HG02870 (cell line): ENCODE data around the gene SERPINE2.

ENCODE experiments used
- ATAC-seq: cut with Tn5 transposase; IDR thresholded peaks from one replicate; pipeline ENCODE4 v1.9.1; 2021; ENCODE audit warnings: mild to moderate bottlenecking, moderate library complexity; ENCODE audit not compliant: unreplicated experiment

SERPINE2 gene

GRCh38 chr2:223944703-223945531, 94.2 kb downstream of the SERPINE2 start, which contains the start of gene WDFY1:
WDFY1 (minus strand) TSS chr2:223945335; CDS start chr2:223945284, 51 bp downstream.
- peak; percentile 56 for ATAC-seq

GRCh38 chr2:223944166-223944702, 94.9 kb downstream of the SERPINE2 start:
- no peak for ATAC-seq

GRCh38 chr2:223943561-223944008, 95.5 kb downstream of the SERPINE2 start:
- no peak for ATAC-seq

GRCh38 chr2:223943135-223943534, 96.0 kb downstream of the SERPINE2 start:
- ATAC-seq: no peak

GRCh38 chr2:223941579-223942277, 97.4 kb downstream of the SERPINE2 start:
- peak; percentile 70 for ATAC-seq

- peak; percentile 21 for ATAC-seq
These were observed 99.6 kb downstream of the SERPINE2 start for GRCh38 chr2:223939438-223939837.

GRCh38 chr2:223937535-223937934, 101.6 kb downstream of the SERPINE2 start:
- ATAC-seq: no peak

GRCh38 chr2:223936862-223937326, 102.2 kb downstream of the SERPINE2 start:
- no peak for ATAC-seq

- no peak for ATAC-seq
These were observed 103.5 kb downstream of the SERPINE2 start for GRCh38 chr2:223935459-223936125.

GRCh38 chr2:223934870-223935269, 104.2 kb downstream of the SERPINE2 start:
- ATAC-seq: no peak

GRCh38 chr2:223932816-223933800, 106.0 kb downstream of the SERPINE2 start:
- no peak for ATAC-seq

GRCh38 chr2:223930103-223930976, 108.7 kb downstream of the SERPINE2 start:
- no peak for ATAC-seq

GRCh38 chr2:223929571-223930102, 109.4 kb downstream of the SERPINE2 start:
- ATAC-seq: no peak

GRCh38 chr2:223928113-223929006, 110.7 kb downstream of the SERPINE2 start:
- no peak for ATAC-seq

GRCh38 chr2:223925106-223925505, 114.0 kb downstream of the SERPINE2 start:
- no peak for ATAC-seq
